Epithelial cell of esophagus (primary cell): ENCODE results near the gene CCDC33.

Source experiments
- DNase-seq: peaks from one replicate; pipeline ENCODE4 v3.0.0; 2010; ENCODE audit warnings: low read depth
- H3K4me3 ChIP-seq: 2 replicates; pipeline ENCODE4 v1.5.1; 2011; ENCODE audit warnings: mild to moderate bottlenecking, low read length, control low read depth
- CTCF ChIP-seq: IDR thresholded peaks from 2 replicates; pipeline ENCODE4 v1.5.1; 2011; ENCODE audit warnings: low read depth, mild to moderate bottlenecking, low read length, control low read depth, inconsistent platforms; ENCODE audit not compliant: insufficient read depth; ENCODE audit errors: missing control alignments

The CCDC33 gene

GRCh38 chr15:74311734-74312444 lies 75.8 kb downstream of the CCDC33 start:
- TF ChIP-seq CTCF = peak; percentile 43
- no peak overlapping the region for H3K4me3 ChIP-seq
- DNase-seq = peak; percentile 19

GRCh38 chr15:74312445-74313007 lies 76.4 kb downstream of the CCDC33 start:
- TF ChIP-seq CTCF = no peak
- DNase-seq = no peak
- no peak overlapping the region for H3K4me3 ChIP-seq

GRCh38 chr15:74313889-74314288 lies 77.8 kb downstream of the CCDC33 start:
- no peak overlapping the region for H3K4me3 ChIP-seq
- no peak for DNase-seq
- no peak for TF ChIP-seq CTCF

GRCh38 chr15:74314795-74315438 lies 78.8 kb downstream of the CCDC33 start:
- no peak for TF ChIP-seq CTCF
- no peak overlapping the region for H3K4me3 ChIP-seq
- no peak for DNase-seq

GRCh38 chr15:74315626-74316025 lies 79.5 kb downstream of the CCDC33 start:
- H3K4me3 ChIP-seq = no peak overlapping the region
- no peak for DNase-seq
- no peak for TF ChIP-seq CTCF

GRCh38 chr15:74316141-74316540 lies 80.0 kb downstream of the CCDC33 start:
- DNase-seq = no peak
- H3K4me3 ChIP-seq = no peak overlapping the region
- no peak for TF ChIP-seq CTCF
